Measurements from ENCODE around the gene IL15. TPM values are rescaled to one million over a fixed set of nuclear protein-coding genes. Genes with fewer than 3 reads are reported as not detected.
"Not testable (repeated sequence)": the region's sequence is repeated elsewhere in the genome, so short reads cannot be mapped to it uniquely, and the experiment has no call there.

IL15 gene
- total and polyA plus RNA-seq, 4 donors = 0.93 to 2.0 (median 1.5) TPM

- TF ChIP-seq CTCF (IDR thresholded peaks at IDR 0.05; ENCODE audit: low read depth, low read length, missing input control) (no peak), HNF4G (IDR thresholded peaks at IDR 0.05) (no peak), YY1 (IDR thresholded peaks at IDR 0.05) (no peak), HNF4A (conservative IDR thresholded peaks at IDR 0.05) (no peak), MAX (IDR thresholded peaks at IDR 0.05) (no peak)
These were observed 30.9 kb upstream of the IL15 start (continued) for GRCh38 chr4:141605425-141605856.

GRCh38 chr4:141609243-141609642 is 27.1 kb upstream of the IL15 start:
- no peaks in the 10 kb centered on the region for H3K36me3 ChIP-seq (ENCODE audit: control insufficient read depth in 4 of 4, insufficient read depth in 3 of 4, low read depth in 1 of 4, low read length in 3 of 4)
- no peak for DNase-seq (ENCODE audit: low spot score)
- H3K9me3 ChIP-seq (ENCODE audit: control insufficient read depth in 4 of 4, low read length in 3 of 4) = no peaks in the 10 kb centered on the region
- 59% methylated on average over 4 of the region's 4 CpGs for WGBS
- no peaks in the 10 kb centered on the region for H3K27me3 ChIP-seq (ENCODE audit: control insufficient read depth in 4 of 4, insufficient read depth in 4 of 4, low read length in 3 of 4)
- no peak overlapping the region for H3K9ac ChIP-seq (ENCODE audit: low read depth in 1 of 2, low read length in 2 of 2)
- H3K27ac ChIP-seq (ENCODE audit: low read depth in 1 of 2, low read length in 2 of 2) = no peak overlapping the region
- H3K4me1 ChIP-seq (ENCODE audit: control insufficient read depth in 4 of 4, insufficient read depth in 4 of 4, low read length in 3 of 4) = no peaks in the 10 kb centered on the region
- H3K4me3 ChIP-seq (ENCODE audit: low read depth in 1 of 3, low read length in 3 of 3) = no peak overlapping the region
- TF ChIP-seq RAD21 (IDR thresholded peaks at IDR 0.05) (no peak), CTCF (IDR thresholded peaks at IDR 0.05; ENCODE audit: low read depth, low read length, missing input control) (no peak), HNF4G (IDR thresholded peaks at IDR 0.05) (no peak)

GRCh38 chr4:141610365-141610764 is 26.0 kb upstream of the IL15 start:
- no peaks in the 10 kb centered on the region for H3K9me3 ChIP-seq (ENCODE audit: control insufficient read depth in 4 of 4, low read length in 3 of 4)
- no peaks in the 10 kb centered on the region for H3K36me3 ChIP-seq (ENCODE audit: control insufficient read depth in 4 of 4, insufficient read depth in 3 of 4, low read depth in 1 of 4, low read length in 3 of 4)
- TF ChIP-seq NR2F2 (IDR thresholded peaks at IDR 0.05) = no peak
- TF ChIP-seq JUND (IDR thresholded peaks at IDR 0.05) = no peak
- no peak overlapping the region for H3K4me3 ChIP-seq (ENCODE audit: low read depth in 1 of 3, low read length in 3 of 3)
- no peak overlapping the region for H3K9ac ChIP-seq (ENCODE audit: low read depth in 1 of 2, low read length in 2 of 2)
- no peaks in the 10 kb centered on the region for H3K27me3 ChIP-seq (ENCODE audit: control insufficient read depth in 4 of 4, insufficient read depth in 4 of 4, low read length in 3 of 4)
- H3K27ac ChIP-seq (ENCODE audit: low read depth in 1 of 2, low read length in 2 of 2) = no peak overlapping the region
- no peaks in the 10 kb centered on the region for H3K4me1 ChIP-seq (ENCODE audit: control insufficient read depth in 4 of 4, insufficient read depth in 4 of 4, low read length in 3 of 4)
- no peak for DNase-seq (ENCODE audit: low spot score)

GRCh38 chr4:141614878-141615586 is 21.4 kb upstream of the IL15 start:
- Histone ChIP-seq H3K4me1 (ENCODE audit: control insufficient read depth in 4 of 4, insufficient read depth in 4 of 4, low read length in 3 of 4) (no peaks in the 10 kb centered on the region), H3K27ac (ENCODE audit: low read depth in 1 of 2, low read length in 2 of 2) (no peak overlapping the region), H3K9me3 (ENCODE audit: control insufficient read depth in 4 of 4, low read length in 3 of 4) (no peaks in the 10 kb centered on the region), H3K4me3 (ENCODE audit: low read depth in 1 of 3, low read length in 3 of 3) (no peak overlapping the region), H3K36me3 (ENCODE audit: control insufficient read depth in 4 of 4, insufficient read depth in 3 of 4, low read depth in 1 of 4, low read length in 3 of 4) (no peaks in the 10 kb centered on the region), H3K9ac (ENCODE audit: low read depth in 1 of 2, low read length in 2 of 2) (no peak overlapping the region), H3K27me3 (ENCODE audit: control insufficient read depth in 4 of 4, insufficient read depth in 4 of 4, low read length in 3 of 4) (no peaks in the 10 kb centered on the region)
- DNase-seq (ENCODE audit: low spot score) = no peak
- 83% methylated on average over 11 of the region's 11 CpGs for WGBS
- TF ChIP-seq TAF1 (conservative IDR thresholded peaks at IDR 0.05) (no peak), HNF4G (IDR thresholded peaks at IDR 0.05) (no peak), SP1 (IDR thresholded peaks at IDR 0.05) (no peak), REST (IDR thresholded peaks at IDR 0.05) (no peak), HNF4A (conservative IDR thresholded peaks at IDR 0.05) (no peak), MAX (IDR thresholded peaks at IDR 0.05) (no peak)

- WGBS = 97% methylated on average over 8 of the region's 8 CpGs
- not testable (repeated sequence) for H3K9me3 ChIP-seq (ENCODE audit: control insufficient read depth in 4 of 4, low read length in 3 of 4); H3K4me3 ChIP-seq (ENCODE audit: low read depth in 1 of 3, low read length in 3 of 3); H3K27ac ChIP-seq (ENCODE audit: low read depth in 1 of 2, low read length in 2 of 2); H3K36me3 ChIP-seq (ENCODE audit: control insufficient read depth in 4 of 4, insufficient read depth in 3 of 4, low read depth in 1 of 4, low read length in 3 of 4); H3K9ac ChIP-seq (ENCODE audit: low read depth in 1 of 2, low read length in 2 of 2); H3K4me1 ChIP-seq (ENCODE audit: control insufficient read depth in 4 of 4, insufficient read depth in 4 of 4, low read length in 3 of 4); H3K27me3 ChIP-seq (ENCODE audit: control insufficient read depth in 4 of 4, insufficient read depth in 4 of 4, low read length in 3 of 4); DNase-seq (ENCODE audit: low spot score)
These were observed 20.8 kb upstream of the IL15 start for GRCh38 chr4:141615587-141615918.
